SK-N-SH treated with all-trans-retinoic acid at 6 μM for 48 hours (cell line): Measurements from ENCODE around the gene PTGDR2.

Experiments
- ATAC-seq: fragments of 200-7000 bp; cut with Tn5 transposase; 3 replicates; pipeline ENCODE4 v1.9.1; 2020; ENCODE audit warnings: mild to moderate bottlenecking, moderate library complexity
- ARNTL ChIP-seq: fragments of 450-650 bp; formaldehyde crosslinking; IDR thresholded peaks from 2 replicates; pipeline ENCODE4 v1.5.0; 2020; ENCODE audit warnings: low read depth, mild to moderate bottlenecking, moderate library complexity, borderline replicate concordance
- BACH2 ChIP-seq: fragments of 250-450 bp; sonication (Bioruptor Pico); IDR thresholded peaks from 2 replicates; pipeline ENCODE4 v1.9.0; 2021; ENCODE audit warnings: mild to moderate bottlenecking, borderline replicate concordance
- CREB5 ChIP-seq: fragments of 250-450 bp; sonication (Bioruptor Pico); IDR thresholded peaks from 2 replicates; pipeline ENCODE4 v1.5.1; 2020; ENCODE audit warnings: low read depth, mild to moderate bottlenecking, moderate library complexity
- CSRNP3 ChIP-seq: fragments of 250-450 bp; sonication (Bioruptor Pico); IDR thresholded peaks from 2 replicates; pipeline ENCODE4 v1.5.1; 2021; ENCODE audit warnings: mild to moderate bottlenecking, moderate library complexity
- ESRRG ChIP-seq: fragments of 250-450 bp; sonication (Bioruptor Pico); IDR thresholded peaks from 2 replicates; pipeline ENCODE4 v1.6.1; 2021; ENCODE audit warnings: mild to moderate bottlenecking
- GLIS3 ChIP-seq: fragments of 250-450 bp; sonication (Bioruptor Pico); IDR thresholded peaks from 2 replicates; pipeline ENCODE4 v1.5.0; 2020; ENCODE audit warnings: mild to moderate bottlenecking, moderate library complexity
- ISL1 ChIP-seq: fragments of 250-450 bp; sonication (Bioruptor Pico); IDR thresholded peaks from 2 replicates; pipeline ENCODE4 v2.1.2; 2022; ENCODE audit warnings: mild to moderate bottlenecking, moderate library complexity
- OSR1 ChIP-seq: fragments of 250-450 bp; sonication (Bioruptor Pico); IDR thresholded peaks from 2 replicates; pipeline ENCODE4 v1.8.0; 2022; ENCODE audit warnings: moderate library complexity, mild to moderate bottlenecking, inconsistent platforms
- PATZ1 ChIP-seq: fragments of 250-450 bp; sonication (Bioruptor Pico); IDR thresholded peaks from 2 replicates; pipeline ENCODE4 v1.8.0; 2020; ENCODE audit warnings: mild to moderate bottlenecking, moderate library complexity, borderline replicate concordance
- POU6F1 ChIP-seq: fragments of 250-450 bp; sonication (Bioruptor Pico); IDR thresholded peaks from 2 replicates; pipeline ENCODE4 v1.8.0; 2021; ENCODE audit warnings: low read depth, mild to moderate bottlenecking, moderate library complexity, borderline replicate concordance
- PPARA ChIP-seq: fragments of 250-450 bp; sonication (Bioruptor Pico); IDR thresholded peaks from 2 replicates; pipeline ENCODE4 v1.5.0; 2020; ENCODE audit warnings: mild to moderate bottlenecking, borderline replicate concordance
- RARB ChIP-seq: fragments of 250-450 bp; sonication (Bioruptor Pico); IDR thresholded peaks from 2 replicates; pipeline ENCODE4 v1.8.0; 2021; ENCODE audit warnings: mild to moderate bottlenecking, moderate library complexity
- SNAI2 ChIP-seq: fragments of 250-450 bp; sonication (Bioruptor Pico); IDR thresholded peaks from 2 replicates; pipeline ENCODE4 v1.5.0; 2020; ENCODE audit warnings: mild to moderate bottlenecking, moderate library complexity
- TCF4 ChIP-seq: fragments of 250-450 bp; sonication (Bioruptor Pico); IDR thresholded peaks from 2 replicates; pipeline ENCODE4 v1.8.0; 2021; ENCODE audit warnings: mild to moderate bottlenecking, moderate library complexity, borderline replicate concordance
- TOX ChIP-seq: fragments of 250-450 bp; sonication (Bioruptor Pico); IDR thresholded peaks from 2 replicates; pipeline ENCODE4 v1.8.0; 2021; ENCODE audit warnings: mild to moderate bottlenecking, moderate library complexity, borderline replicate concordance
- TSHZ2 ChIP-seq: fragments of 250-450 bp; sonication (Bioruptor Pico); IDR thresholded peaks from 2 replicates; pipeline ENCODE4 v1.5.0; 2020; ENCODE audit warnings: mild to moderate bottlenecking, moderate library complexity
- ZC3H10 ChIP-seq: fragments of 250-450 bp; sonication (Bioruptor Pico); IDR thresholded peaks from 2 replicates; pipeline ENCODE4 v1.5.1; 2021; ENCODE audit warnings: mild to moderate bottlenecking, moderate library complexity
- ZFP3 ChIP-seq: fragments of 250-450 bp; sonication (Bioruptor Pico); IDR thresholded peaks from 2 replicates; pipeline ENCODE4 v1.5.0; 2020; ENCODE audit warnings: mild to moderate bottlenecking, moderate library complexity
- ZFP30 ChIP-seq: fragments of 450-650 bp; formaldehyde crosslinking; IDR thresholded peaks from 2 replicates; pipeline ENCODE4 v1.5.0; 2022; ENCODE audit warnings: mild to moderate bottlenecking, moderate library complexity
- ZNF565 ChIP-seq: fragments of 450-650 bp; formaldehyde crosslinking; conservative IDR thresholded peaks from 2 replicates; pipeline ENCODE4 v1.5.0; 2020; ENCODE audit warnings: low read depth, mild to moderate bottlenecking, moderate library complexity
- ZNF8 ChIP-seq: fragments of 450-650 bp; formaldehyde crosslinking; IDR thresholded peaks from 2 replicates; pipeline ENCODE4 v1.5.0; 2020; ENCODE audit warnings: mild to moderate bottlenecking, moderate library complexity

Gene PTGDR2

GRCh38 chr11:60870276-60870675, 14.5 kb upstream of the PTGDR2 start:
- no peak for TF ChIP-seq GLIS3
- TF ChIP-seq TOX (CRISPR knock-in tag), result no peak
- TF ChIP-seq ESRRG (CRISPR knock-in tag), result no peak
- TF ChIP-seq ZC3H10 (CRISPR knock-in tag), result no peak
- no peak for TF ChIP-seq OSR1 (CRISPR knock-in tag)
- TF ChIP-seq ZFP3 (CRISPR knock-in tag), result no peak
- no peak for TF ChIP-seq PPARA (CRISPR knock-in tag)
- ATAC-seq, result no peak

GRCh38 chr11:60869451-60869825, 13.7 kb upstream of the PTGDR2 start:
- ATAC-seq, result no peak

GRCh38 chr11:60868682-60869450, 13.1 kb upstream of the PTGDR2 start:
- no peak for ATAC-seq
- TF ChIP-seq RARB, result no peak
- no peak for TF ChIP-seq TCF4 (CRISPR knock-in tag)
- no peak for TF ChIP-seq PPARA (CRISPR knock-in tag)
- no peak for TF ChIP-seq OSR1 (CRISPR knock-in tag)
- TF ChIP-seq ZFP3 (CRISPR knock-in tag), result no peak
- no peak for TF ChIP-seq ZFP30 (CRISPR knock-in tag)
- TF ChIP-seq ZNF565 (CRISPR knock-in tag), result no peak
- TF ChIP-seq BACH2 (CRISPR knock-in tag), result no peak
- no peak for TF ChIP-seq GLIS3
- TF ChIP-seq ISL1 (CRISPR knock-in tag), result no peak
- no peak for TF ChIP-seq PATZ1 (CRISPR knock-in tag)
- no peak for TF ChIP-seq ZNF8 (CRISPR knock-in tag)
- no peak for TF ChIP-seq ARNTL (CRISPR knock-in tag)
- no peak for TF ChIP-seq ESRRG (CRISPR knock-in tag)
- TF ChIP-seq SNAI2 (CRISPR knock-in tag), result no peak
- no peak for TF ChIP-seq POU6F1 (CRISPR knock-in tag)
- no peak for TF ChIP-seq ZC3H10 (CRISPR knock-in tag)
- TF ChIP-seq TSHZ2 (CRISPR knock-in tag), result no peak
- no peak for TF ChIP-seq CSRNP3 (CRISPR knock-in tag)
- TF ChIP-seq, all 23 proteins: peak for 0

More at GRCh38 chr11:60869451-60869825, 13.7 kb upstream of the PTGDR2 start:
- TF ChIP-seq ZNF565 (CRISPR knock-in tag) (no peak), POU6F1 (CRISPR knock-in tag) (no peak), SNAI2 (CRISPR knock-in tag) (no peak), CREB5 (CRISPR knock-in tag) (no peak), TCF4 (CRISPR knock-in tag) (no peak)
